T-helper 9 cell (primary cell): ENCODE data around the gene PSMD13.
"Not testable (repeated sequence)": the region's sequence is repeated elsewhere in the genome, so short reads cannot be mapped to it uniquely, and the experiment has no call there.

Source experiments
- DNase-seq: peaks from one replicate; pipeline ENCODE4 v3.0.0-alpha.2; 2020

PSMD13 gene

GRCh38 chr11:218815-219593 lies 17.8 kb upstream of the PSMD13 start:
- no peak for DNase-seq

- DNase-seq = not testable (repeated sequence)
Measured at GRCh38 chr11:220641-221215, 16.0 kb upstream of the PSMD13 start.

- no peak for DNase-seq
Measured at GRCh38 chr11:221539-221938, 15.2 kb upstream of the PSMD13 start.

GRCh38 chr11:221998-222789 lies 14.6 kb upstream of the PSMD13 start:
- DNase-seq = no peak

GRCh38 chr11:223026-223789 lies 13.6 kb upstream of the PSMD13 start:
- no peak for DNase-seq

- no peak for DNase-seq
Measured at GRCh38 chr11:223884-224283, 12.9 kb upstream of the PSMD13 start.

- DNase-seq = no peak
Measured at GRCh38 chr11:224424-224823, 12.4 kb upstream of the PSMD13 start.

GRCh38 chr11:225734-226453 lies 10.9 kb upstream of the PSMD13 start:
- no peak for DNase-seq

GRCh38 chr11:227824-228379 lies 8.9 kb upstream of the PSMD13 start:
- DNase-seq = no peak

- DNase-seq = no peak
Measured at GRCh38 chr11:230431-230830, 6.3 kb upstream of the PSMD13 start.

- DNase-seq = no peak
Measured at GRCh38 chr11:232783-233565, 3.8 kb upstream of the PSMD13 start.

GRCh38 chr11:235180-235579 lies 1.6 kb upstream of the PSMD13 start:
- DNase-seq = no peak

- no peak for DNase-seq
Measured at GRCh38 chr11:235609-235996, 1.2 kb upstream of the PSMD13 start.

GRCh38 chr11:235997-236773 lies 591 bp upstream of the PSMD13 start, which contains the start of gene SIRT3:
TSS of gene SIRT3 (minus strand) at chr11:236342. CDS start at chr11:236328, 14 bp downstream.
- DNase-seq = peak; percentile 82

- DNase-seq = not testable (repeated sequence)
Measured at GRCh38 chr11:238346-238745, 1.6 kb downstream of the PSMD13 start.

- DNase-seq = no peak
Measured at GRCh38 chr11:240315-240714, 3.5 kb downstream of the PSMD13 start.

- no peak for DNase-seq
Measured at GRCh38 chr11:241634-242033, 4.9 kb downstream of the PSMD13 start.

GRCh38 chr11:244376-244775 lies 7.6 kb downstream of the PSMD13 start:
- no peak for DNase-seq

GRCh38 chr11:249062-249461 lies 12.3 kb downstream of the PSMD13 start:
- no peak for DNase-seq

- DNase-seq = no peak
Measured at GRCh38 chr11:250274-250673, 13.5 kb downstream of the PSMD13 start.
